GM23338 (cell line): ENCODE measurements around the gene PLAAT2. TPM values are rescaled to one million over a fixed set of nuclear protein-coding genes. Genes with fewer than 3 reads are reported as not detected.

Experiments used
- ATAC-seq: fragments of 200-7000 bp; cut with Tn5 transposase; 3 replicates; pipeline ENCODE4 v1.9.1; 2020
- DNase-seq: peaks from one replicate; pipeline ENCODE4 v3.0.0-alpha.2; 2015; ENCODE audit warnings: low spot score
- H2AFZ ChIP-seq: fragments of 200-600 bp; sonication (generic); 2 replicates; pipeline ENCODE4 v1.8.0; 2016; ENCODE audit warnings: antibody characterized with exemption, mild to moderate bottlenecking, moderate library complexity
- H3F3A ChIP-seq: fragments of 200-600 bp; sonication (generic); replicated peaks from 2 replicates; pipeline ENCODE4 v1.8.0; 2017; ENCODE audit warnings: antibody characterized with exemption, mixed run types, low read depth
- H3K27ac ChIP-seq: fragments of 200-600 bp; sonication (generic); 2 replicates; pipeline ENCODE4 v1.6.1; 2016; ENCODE audit warnings: low read depth
- H3K27me3 ChIP-seq: fragments of 200-600 bp; sonication (generic); 2 replicates; pipeline ENCODE4 v1.8.0; 2016; ENCODE audit warnings: mild to moderate bottlenecking, mixed run types, moderate library complexity; ENCODE audit not compliant: insufficient read depth
- H3K36me3 ChIP-seq: fragments of 200-600 bp; sonication (generic); 2 replicates; pipeline ENCODE4 v1.8.0; 2016; ENCODE audit warnings: mild to moderate bottlenecking; ENCODE audit not compliant: insufficient read depth
- H3K4me1 ChIP-seq: fragments of 200-600 bp; sonication (generic); 2 replicates; pipeline ENCODE4 v1.8.0; 2016; ENCODE audit warnings: mild to moderate bottlenecking, moderate library complexity; ENCODE audit not compliant: insufficient read depth
- H3K4me2 ChIP-seq: fragments of 200-600 bp; sonication (generic); 2 replicates; pipeline ENCODE4 v1.7.1; 2017; ENCODE audit warnings: mixed run types
- H3K4me3 ChIP-seq: fragments of 200-600 bp; sonication (generic); 2 replicates; pipeline ENCODE4 v1.6.1; 2016; ENCODE audit warnings: mixed run types
- H3K79me2 ChIP-seq: fragments of 200-600 bp; sonication (generic); replicated peaks from 2 replicates; pipeline ENCODE4 v1.8.0; 2017; ENCODE audit warnings: mild to moderate bottlenecking; ENCODE audit not compliant: insufficient read depth
- H3K9me2 ChIP-seq: fragments of 200-600 bp; sonication (generic); 2 replicates; pipeline ENCODE4 v1.8.0; 2017; ENCODE audit not compliant: insufficient read depth
- H4K20me1 ChIP-seq: fragments of 200-600 bp; sonication (generic); replicated peaks from 2 replicates; pipeline ENCODE4 v1.8.0; 2017; ENCODE audit warnings: mild to moderate bottlenecking; ENCODE audit not compliant: insufficient read depth
- H3K27ac Mint-ChIP-seq: 2 replicates; pipeline ENCODE4 v1.8.0; 2020; ENCODE audit warnings: inconsistent platforms, mild to moderate bottlenecking, moderate library complexity, mixed read lengths
- H3K27me3 Mint-ChIP-seq: 3 replicates; pipeline ENCODE4 v1.8.0; 2022; ENCODE audit warnings: low read depth, mild to moderate bottlenecking, moderate library complexity, mixed read lengths, inconsistent platforms; ENCODE audit not compliant: insufficient read depth, poor library complexity
- H3K36me3 Mint-ChIP-seq: 3 replicates; pipeline ENCODE4 v1.8.0; 2021; ENCODE audit warnings: low read depth, mild to moderate bottlenecking, inconsistent platforms, moderate library complexity, mixed read lengths
- H3K4me1 Mint-ChIP-seq: 3 replicates; pipeline ENCODE4 v1.8.0; 2020; ENCODE audit warnings: mild to moderate bottlenecking, inconsistent platforms, mixed read lengths
- H3K4me3 Mint-ChIP-seq: 3 replicates; pipeline ENCODE4 v1.8.0; 2021; ENCODE audit warnings: moderate library complexity, mild to moderate bottlenecking, inconsistent platforms, mixed read lengths
- H3K9me3 Mint-ChIP-seq: 3 replicates; pipeline ENCODE4 v1.8.0; 2020; ENCODE audit warnings: moderate library complexity, mild to moderate bottlenecking, inconsistent platforms, mixed read lengths
- CTCF ChIP-seq, 2 experiments: fragments of 200-600 bp in 1 of 2; sonication (generic) in 1 of 2; conservative IDR thresholded peaks; 2 replicates each; pipeline versions ENCODE4 v1.5.1 to v1.6.1; 2016 to 2017; ENCODE audit warnings: antibody characterized with exemption in 2 of 2, low read depth in 2 of 2, mild to moderate bottlenecking in 2 of 2, moderate library complexity in 1 of 2
- EZH2 ChIP-seq: fragments of 200-600 bp; sonication (generic); IDR thresholded peaks from one replicate; pipeline ENCODE4 v1.8.0; 2017; ENCODE audit warnings: antibody characterized with exemption, mild to moderate bottlenecking, low read depth; ENCODE audit not compliant: unreplicated experiment
- NANOG ChIP-seq: IDR thresholded peaks from 2 replicates; pipeline ENCODE4 v1.6.1; 2016; ENCODE audit warnings: antibody characterized with exemption, borderline replicate concordance
- POLR2AphosphoS5 ChIP-seq: IDR thresholded peaks from 2 replicates; pipeline ENCODE4 v1.6.1; 2016; ENCODE audit warnings: antibody characterized with exemption, low read depth
- STAT1 ChIP-seq: IDR thresholded peaks from one replicate; pipeline ENCODE4 v1.6.1; 2016; ENCODE audit warnings: antibody characterized with exemption; ENCODE audit not compliant: unreplicated experiment
- ZNF114 ChIP-seq: fragments of 250-450 bp; sonication (Bioruptor Pico); IDR thresholded peaks from 2 replicates; pipeline ENCODE4 v1.5.0; 2020; ENCODE audit warnings: mild to moderate bottlenecking, moderate library complexity
- ZNF331 ChIP-seq: fragments of 250-450 bp; sonication (Bioruptor Pico); IDR thresholded peaks from 2 replicates; pipeline ENCODE4 v1.5.0; 2020; ENCODE audit warnings: low read depth, mild to moderate bottlenecking, moderate library complexity
- polyA plus RNA-seq: library from polyadenylated mRNA; unstranded; fragments of >200 nt; fragmentation: Nextera tagmentation; extraction: Ambion mirVana; gene quantifications from 2 replicates; pipeline ENCODE4 v1.2.1, GENCODE V29; 2016
- total RNA-seq: library from RNA; depleted of rRNA; stranded (reverse); fragments of >200 nt; shearing (Covaris generic); gene quantifications from 2 replicates; pipeline ENCODE4 v1.2.3, GENCODE V29; 2014
- TF ChIP-seq, protein P1 (sequence below): fragments of 250-450 bp; sonication (Bioruptor Pico); IDR thresholded peaks from 2 replicates; pipeline ENCODE4 v1.5.0; 2020; ENCODE audit warnings: mild to moderate bottlenecking, moderate library complexity
- TF ChIP-seq, protein P2 (sequence below): IDR thresholded peaks from 2 replicates; pipeline ENCODE4 v1.6.1; 2016; ENCODE audit warnings: antibody characterized with exemption

Gene PLAAT2
- total and polyA plus RNA-seq, 2 experiments from 2014 or later, result 0.66 to 0.78 TPM

- TF ChIP-seq, protein P1, sequence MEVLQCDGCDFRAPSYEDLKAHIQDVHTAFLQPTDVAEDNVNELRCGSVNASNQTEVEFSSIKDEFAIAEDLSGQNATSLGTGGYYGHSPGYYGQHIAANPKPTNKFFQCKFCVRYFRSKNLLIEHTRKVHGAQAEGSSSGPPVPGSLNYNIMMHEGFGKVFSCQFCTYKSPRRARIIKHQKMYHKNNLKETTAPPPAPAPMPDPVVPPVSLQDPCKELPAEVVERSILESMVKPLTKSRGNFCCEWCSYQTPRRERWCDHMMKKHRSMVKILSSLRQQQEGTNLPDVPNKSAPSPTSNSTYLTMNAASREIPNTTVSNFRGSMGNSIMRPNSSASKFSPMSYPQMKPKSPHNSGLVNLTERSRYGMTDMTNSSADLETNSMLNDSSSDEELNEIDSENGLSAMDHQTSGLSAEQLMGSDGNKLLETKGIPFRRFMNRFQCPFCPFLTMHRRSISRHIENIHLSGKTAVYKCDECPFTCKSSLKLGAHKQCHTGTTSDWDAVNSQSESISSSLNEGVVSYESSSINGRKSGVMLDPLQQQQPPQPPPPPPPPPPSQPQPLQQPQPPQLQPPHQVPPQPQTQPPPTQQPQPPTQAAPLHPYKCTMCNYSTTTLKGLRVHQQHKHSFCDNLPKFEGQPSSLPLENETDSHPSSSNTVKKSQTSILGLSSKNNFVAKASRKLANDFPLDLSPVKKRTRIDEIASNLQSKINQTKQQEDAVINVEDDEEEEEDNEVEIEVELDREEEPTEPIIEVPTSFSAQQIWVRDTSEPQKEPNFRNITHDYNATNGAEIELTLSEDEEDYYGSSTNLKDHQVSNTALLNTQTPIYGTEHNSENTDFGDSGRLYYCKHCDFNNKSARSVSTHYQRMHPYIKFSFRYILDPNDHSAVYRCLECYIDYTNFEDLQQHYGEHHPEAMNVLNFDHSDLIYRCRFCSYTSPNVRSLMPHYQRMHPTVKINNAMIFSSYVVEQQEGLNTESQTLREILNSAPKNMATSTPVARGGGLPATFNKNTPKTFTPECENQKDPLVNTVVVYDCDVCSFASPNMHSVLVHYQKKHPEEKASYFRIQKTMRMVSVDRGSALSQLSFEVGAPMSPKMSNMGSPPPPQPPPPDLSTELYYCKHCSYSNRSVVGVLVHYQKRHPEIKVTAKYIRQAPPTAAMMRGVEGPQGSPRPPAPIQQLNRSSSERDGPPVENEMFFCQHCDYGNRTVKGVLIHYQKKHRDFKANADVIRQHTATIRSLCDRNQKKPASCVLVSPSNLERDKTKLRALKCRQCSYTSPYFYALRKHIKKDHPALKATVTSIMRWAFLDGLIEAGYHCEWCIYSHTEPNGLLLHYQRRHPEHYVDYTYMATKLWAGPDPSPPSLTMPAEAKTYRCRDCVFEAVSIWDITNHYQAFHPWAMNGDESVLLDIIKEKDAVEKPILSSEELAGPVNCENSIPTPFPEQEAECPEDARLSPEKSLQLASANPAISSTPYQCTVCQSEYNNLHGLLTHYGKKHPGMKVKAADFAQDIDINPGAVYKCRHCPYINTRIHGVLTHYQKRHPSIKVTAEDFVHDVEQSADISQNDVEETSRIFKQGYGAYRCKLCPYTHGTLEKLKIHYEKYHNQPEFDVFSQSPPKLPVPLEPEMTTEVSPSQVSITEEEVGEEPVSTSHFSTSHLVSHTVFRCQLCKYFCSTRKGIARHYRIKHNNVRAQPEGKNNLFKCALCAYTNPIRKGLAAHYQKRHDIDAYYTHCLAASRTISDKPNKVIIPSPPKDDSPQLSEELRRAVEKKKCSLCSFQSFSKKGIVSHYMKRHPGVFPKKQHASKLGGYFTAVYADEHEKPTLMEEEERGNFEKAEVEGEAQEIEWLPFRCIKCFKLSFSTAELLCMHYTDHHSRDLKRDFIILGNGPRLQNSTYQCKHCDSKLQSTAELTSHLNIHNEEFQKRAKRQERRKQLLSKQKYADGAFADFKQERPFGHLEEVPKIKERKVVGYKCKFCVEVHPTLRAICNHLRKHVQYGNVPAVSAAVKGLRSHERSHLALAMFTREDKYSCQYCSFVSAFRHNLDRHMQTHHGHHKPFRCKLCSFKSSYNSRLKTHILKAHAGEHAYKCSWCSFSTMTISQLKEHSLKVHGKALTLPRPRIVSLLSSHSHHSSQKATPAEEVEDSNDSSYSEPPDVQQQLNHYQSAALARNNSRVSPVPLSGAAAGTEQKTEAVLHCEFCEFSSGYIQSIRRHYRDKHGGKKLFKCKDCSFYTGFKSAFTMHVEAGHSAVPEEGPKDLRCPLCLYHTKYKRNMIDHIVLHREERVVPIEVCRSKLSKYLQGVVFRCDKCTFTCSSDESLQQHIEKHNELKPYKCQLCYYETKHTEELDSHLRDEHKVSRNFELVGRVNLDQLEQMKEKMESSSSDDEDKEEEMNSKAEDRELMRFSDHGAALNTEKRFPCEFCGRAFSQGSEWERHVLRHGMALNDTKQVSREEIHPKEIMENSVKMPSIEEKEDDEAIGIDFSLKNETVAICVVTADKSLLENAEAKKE (CRISPR knock-in tag), result no peak
- TF ChIP-seq POLR2AphosphoS5, result no peak
- no peak for TF ChIP-seq CTCF (conservative IDR thresholded peaks at IDR 0.05; ENCODE audit: low read depth in 2 of 2)
- TF ChIP-seq EZH2, result no peak
- TF ChIP-seq NANOG, result no peak
- TF ChIP-seq ZNF114 (CRISPR knock-in tag), result no peak
- no peak for TF ChIP-seq STAT1
Observed at GRCh38 chr11:63598556-63598955, 35.4 kb upstream of the PLAAT2 start (continued).

- Histone ChIP-seq H3K79me2 (peaks cover 32% of the 10 kb centered on the region), H3F3A (0 out of 2 replicates have a peak, but pooled peaks cover under 1% of the 10 kb centered on the region), H3K9me2 (no peaks in the 10 kb centered on the region), H3K4me2 (no peak overlapping the region), H3K27ac (no peak overlapping the region), H3K36me3 (peaks cover 11% of the 10 kb centered on the region; the same call in 1 of the 2 replicates), H4K20me1 (no peaks in the 10 kb centered on the region; the same call in 1 of the 2 replicates), H3K27me3 (no peaks in the 10 kb centered on the region), H3K4me1 (no peaks in the 10 kb centered on the region), H3K4me3 (no peak overlapping the region), H2AFZ (no peak overlapping the region)
- Mint-ChIP-seq H3K36me3 (peaks cover 61% of the 10 kb centered on the region), H3K9me3 (peaks cover 18% of the 10 kb centered on the region), H3K27ac (no peak overlapping the region), H3K27me3 (peaks cover 6% of the 10 kb centered on the region), H3K4me1 (no peaks in the 10 kb centered on the region), H3K4me3 (no peak overlapping the region)
- ATAC-seq (no peak), DNase-seq (no peak)
- TF ChIP-seq, protein P2, sequence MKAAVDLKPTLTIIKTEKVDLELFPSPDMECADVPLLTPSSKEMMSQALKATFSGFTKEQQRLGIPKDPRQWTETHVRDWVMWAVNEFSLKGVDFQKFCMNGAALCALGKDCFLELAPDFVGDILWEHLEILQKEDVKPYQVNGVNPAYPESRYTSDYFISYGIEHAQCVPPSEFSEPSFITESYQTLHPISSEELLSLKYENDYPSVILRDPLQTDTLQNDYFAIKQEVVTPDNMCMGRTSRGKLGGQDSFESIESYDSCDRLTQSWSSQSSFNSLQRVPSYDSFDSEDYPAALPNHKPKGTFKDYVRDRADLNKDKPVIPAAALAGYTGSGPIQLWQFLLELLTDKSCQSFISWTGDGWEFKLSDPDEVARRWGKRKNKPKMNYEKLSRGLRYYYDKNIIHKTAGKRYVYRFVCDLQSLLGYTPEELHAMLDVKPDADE, result no peak
- TF ChIP-seq EZH2, result no peak
- no peak for TF ChIP-seq STAT1
- TF ChIP-seq ZNF331 (CRISPR knock-in tag), result no peak
Observed at GRCh38 chr11:63595296-63595695, 32.1 kb upstream of the PLAAT2 start.
